Body of pancreas (tissue), 4 donors: ENCODE measurements around the gene CKLF. TPM values are rescaled to one million over a fixed set of nuclear protein-coding genes. Genes with fewer than 3 reads are reported as not detected.

Experiments
- ATAC-seq: fragments of 150-250 bp; one replicate; pipeline ENCODE4 v1.9.1; 2016
- DNase-seq, 4 donors: peaks; one replicate each; pipeline ENCODE4 v3.0.0-alpha.2; 2019
- H3K27ac ChIP-seq, 4 donors: fragments of 200-600 bp; sonication (generic); 1 replicate in 3 of 4; 2 replicates in 1 of 4; pipeline versions ENCODE4 v1.5.1 to v1.6.1; 2016 to 2019; ENCODE audit warnings: mild to moderate bottlenecking in 1 of 4, mixed read lengths in 1 of 4, moderate library complexity in 1 of 4
- H3K27me3 ChIP-seq, 2 donors: fragments of 200-600 bp; sonication (generic); one replicate each; pipeline ENCODE4 v1.6.0; 2016; ENCODE audit warnings: mild to moderate bottlenecking in 1 of 2
- H3K36me3 ChIP-seq, 2 donors: fragments of 200-600 bp; sonication (generic); replicated peaks in 1 of 2; 2 replicates each; pipeline ENCODE4 v1.5.1; 2016; ENCODE audit warnings: low read depth in 2 of 2; ENCODE audit not compliant: insufficient read depth in 1 of 2
- H3K4me1 ChIP-seq: fragments of 200-600 bp; sonication (generic); one replicate; pipeline ENCODE4 v1.6.0; 2016
- H3K4me3 ChIP-seq, 2 donors: fragments of 200-600 bp; sonication (generic); 1 replicate in 1 of 2; 2 replicates in 1 of 2; pipeline ENCODE4 v1.5.1; 2016 to 2019
- H3K9me3 ChIP-seq, 3 donors: fragments of 200-600 bp; sonication (generic); 1 replicate in 2 of 3; 2 replicates in 1 of 3; pipeline ENCODE4 v1.5.1; 2016
- POLR2A ChIP-seq, 3 donors: fragments of 450-650 bp; IDR thresholded peaks; one replicate each; pipeline ENCODE4 v1.6.1; 2016; ENCODE audit warnings: antibody characterized with exemption in 3 of 3, mild to moderate bottlenecking in 2 of 3
- whole genome bisulfite sequencing, 2 donors: methylation state at CpG; one replicate each; pipeline ENCODE4 v1.1.5; 2017; 5-methylcytosine and 5-hydroxymethylcytosine counted together
- intact Hi-C: fragments of 100-400 bp; cut with DNase I; formaldehyde crosslinking; loops from one replicate; pipeline ENCODE4 v1.15.1; 2023
- total RNA-seq, 2 donors: library from RNA; depleted of rRNA; stranded (reverse); fragments of >200 nt; gene quantifications; one replicate each; pipeline ENCODE4 v1.1.0, GENCODE V29; 2016
- TF ChIP-seq, protein P1 (sequence below), 7 experiments: fragments of 450-650 bp in 4 of 7; fragments of 200-600 bp in 3 of 7; sonication (generic) in 3 of 7; IDR thresholded peaks; one replicate each; pipeline ENCODE4 v1.5.1; 2016 to 2019; ENCODE audit warnings: antibody characterized with exemption in 7 of 7

CKLF gene
- total RNA-seq, 2 donors from 2014 or later = 33.5 TPM; not detected in 1

DNA sequence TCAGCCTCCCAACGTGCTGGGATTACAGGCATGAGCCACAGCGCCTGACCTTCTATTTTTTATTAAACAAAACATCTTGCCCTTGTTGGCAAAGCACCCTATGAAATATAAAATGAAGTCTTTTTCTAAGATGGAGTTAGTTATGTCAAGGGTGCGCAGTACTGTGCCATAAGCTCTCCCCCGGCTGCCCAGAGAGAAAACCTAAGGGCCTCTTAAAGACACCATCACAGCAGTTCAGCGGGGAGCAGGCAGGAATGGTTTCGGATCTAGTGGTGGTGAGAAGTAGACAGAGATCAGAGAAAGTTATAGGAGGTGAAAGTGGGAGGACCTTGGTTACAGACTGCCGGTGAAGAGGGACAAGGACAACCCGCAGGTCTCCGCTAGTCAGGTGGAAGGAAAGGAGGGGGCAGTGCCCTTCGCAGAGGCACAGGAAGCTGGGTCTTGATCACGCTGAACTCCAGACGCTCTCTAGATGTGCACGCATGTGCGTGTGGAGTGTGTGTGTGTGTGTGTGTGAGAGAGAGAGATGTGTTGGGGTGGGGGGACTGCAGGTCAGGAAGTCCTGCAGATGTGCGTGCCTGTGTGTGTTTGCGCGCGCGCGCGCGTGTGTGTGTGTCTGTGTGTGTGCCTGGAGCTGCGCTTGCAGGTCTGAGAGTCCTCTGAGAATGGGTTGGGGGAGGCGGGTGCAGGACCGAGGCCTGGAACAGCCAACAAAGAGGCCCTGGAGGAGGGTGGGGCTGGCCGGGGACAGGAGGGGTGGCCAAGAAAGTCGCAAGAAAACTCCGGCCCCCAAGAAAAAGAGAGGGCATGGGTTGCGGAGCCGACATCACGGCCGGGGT, 51.4 kb downstream of the CKLF start:
- H3K27ac ChIP-seq = peak overlapping the region in 1 of 4 donors; percentile 58
- no peak overlapping the region for H3K4me3 ChIP-seq
- peaks cover 20% of the 10 kb centered on the region for H3K4me1 ChIP-seq
- H3K36me3 ChIP-seq = no peaks in the 10 kb centered on the region
- ATAC-seq (no peak), DNase-seq (peak in 2 of 4 donors; percentile 36 to 49)
- WGBS, 2 donors = 34 to 59% methylated on average over 19 to 32 of the region's 32 CpGs
- no peaks in the 10 kb centered on the region for H3K9me3 ChIP-seq
- intact Hi-C loops = loop anchor here (10.0 kb wide), 2 partner anchors 199 to 261 kb away; no protein-coding TSS in a partner anchor
- no peak for TF ChIP-seq POLR2A (IDR thresholded peaks at IDR 0.05)
- TF ChIP-seq, protein P1, sequence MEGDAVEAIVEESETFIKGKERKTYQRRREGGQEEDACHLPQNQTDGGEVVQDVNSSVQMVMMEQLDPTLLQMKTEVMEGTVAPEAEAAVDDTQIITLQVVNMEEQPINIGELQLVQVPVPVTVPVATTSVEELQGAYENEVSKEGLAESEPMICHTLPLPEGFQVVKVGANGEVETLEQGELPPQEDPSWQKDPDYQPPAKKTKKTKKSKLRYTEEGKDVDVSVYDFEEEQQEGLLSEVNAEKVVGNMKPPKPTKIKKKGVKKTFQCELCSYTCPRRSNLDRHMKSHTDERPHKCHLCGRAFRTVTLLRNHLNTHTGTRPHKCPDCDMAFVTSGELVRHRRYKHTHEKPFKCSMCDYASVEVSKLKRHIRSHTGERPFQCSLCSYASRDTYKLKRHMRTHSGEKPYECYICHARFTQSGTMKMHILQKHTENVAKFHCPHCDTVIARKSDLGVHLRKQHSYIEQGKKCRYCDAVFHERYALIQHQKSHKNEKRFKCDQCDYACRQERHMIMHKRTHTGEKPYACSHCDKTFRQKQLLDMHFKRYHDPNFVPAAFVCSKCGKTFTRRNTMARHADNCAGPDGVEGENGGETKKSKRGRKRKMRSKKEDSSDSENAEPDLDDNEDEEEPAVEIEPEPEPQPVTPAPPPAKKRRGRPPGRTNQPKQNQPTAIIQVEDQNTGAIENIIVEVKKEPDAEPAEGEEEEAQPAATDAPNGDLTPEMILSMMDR (IDR thresholded peaks at IDR 0.05) = no peak
- H3K27me3 ChIP-seq = peaks cover 0 to 4% of the 10 kb centered on the region in 2 donors

DNA sequence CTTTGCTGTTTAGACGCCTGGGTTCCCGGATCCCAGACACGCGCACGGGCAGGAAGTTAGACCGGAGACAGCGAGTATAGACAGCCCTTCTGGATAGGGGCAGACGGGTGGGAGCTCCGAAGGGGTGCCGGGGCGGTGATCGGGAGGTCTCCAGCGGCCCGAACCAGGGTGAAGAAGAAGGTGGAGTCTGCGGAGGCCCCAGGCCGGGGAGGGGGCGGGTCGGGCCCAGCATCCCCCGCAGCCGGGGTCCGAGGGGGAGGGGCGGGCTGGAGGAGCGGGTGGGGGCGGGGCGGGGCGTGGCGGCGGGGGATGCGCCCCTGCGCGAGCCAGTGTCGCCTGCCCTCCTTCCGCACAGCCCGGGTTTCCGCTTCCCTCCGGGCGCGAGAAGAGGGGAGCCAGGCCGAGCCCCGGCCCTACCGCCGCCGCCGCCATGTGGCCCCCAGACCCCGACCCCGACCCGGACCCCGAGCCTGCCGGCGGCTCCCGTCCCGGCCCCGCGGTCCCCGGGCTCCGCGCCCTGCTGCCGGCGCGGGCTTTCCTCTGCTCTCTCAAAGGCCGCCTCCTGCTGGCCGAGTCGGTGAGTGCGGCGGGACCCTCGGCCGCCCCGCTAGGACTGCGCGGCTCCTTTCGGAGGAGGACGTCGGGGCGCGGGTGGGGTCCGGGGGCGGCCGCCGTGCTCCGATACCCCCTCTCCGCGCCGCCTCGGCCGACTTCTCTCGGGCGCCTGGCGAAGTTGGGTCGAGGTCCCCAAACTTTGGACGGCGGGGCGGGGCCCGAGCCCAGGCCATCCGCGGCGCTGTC, 52.2 kb downstream of the CKLF start, which contains the start of gene CMTM3:
Gene CMTM3 (plus strand): TSS at position 329 of the 801 bp plus-strand sequence. CDS start 102 bp downstream, at position 431.
- DNase-seq = peak; percentile 42 to 60 (median 52)
- peak; percentile 64 for ATAC-seq
- peaks cover 0 to 4% of the 10 kb centered on the region in 2 donors for H3K27me3 ChIP-seq
- peaks cover 23% of the 10 kb centered on the region for H3K4me1 ChIP-seq
- H3K27ac ChIP-seq = peak within 1 kb of the TSS in 3 of 4 donors; percentile 21 to 58 (median 38)
- no peaks in the 10 kb centered on the region for H3K9me3 ChIP-seq
- peak within 1 kb of the TSS in 1 of 2 donors; percentile 31 for H3K4me3 ChIP-seq
- no peak for TF ChIP-seq POLR2A (IDR thresholded peaks at IDR 0.05)
- TF ChIP-seq, protein P1 (IDR thresholded peaks at IDR 0.05) = peak; percentile 40 to 69 (median 56)
- WGBS, 2 donors = 1 to 19% methylated on average over 9 to 64 of the region's 96 CpGs
- intact Hi-C loops = loop anchor here (10.0 kb wide), 2 partner anchors 200 to 260 kb away; no protein-coding TSS in a partner anchor
- no peaks in the 10 kb centered on the region for H3K36me3 ChIP-seq

DNA sequence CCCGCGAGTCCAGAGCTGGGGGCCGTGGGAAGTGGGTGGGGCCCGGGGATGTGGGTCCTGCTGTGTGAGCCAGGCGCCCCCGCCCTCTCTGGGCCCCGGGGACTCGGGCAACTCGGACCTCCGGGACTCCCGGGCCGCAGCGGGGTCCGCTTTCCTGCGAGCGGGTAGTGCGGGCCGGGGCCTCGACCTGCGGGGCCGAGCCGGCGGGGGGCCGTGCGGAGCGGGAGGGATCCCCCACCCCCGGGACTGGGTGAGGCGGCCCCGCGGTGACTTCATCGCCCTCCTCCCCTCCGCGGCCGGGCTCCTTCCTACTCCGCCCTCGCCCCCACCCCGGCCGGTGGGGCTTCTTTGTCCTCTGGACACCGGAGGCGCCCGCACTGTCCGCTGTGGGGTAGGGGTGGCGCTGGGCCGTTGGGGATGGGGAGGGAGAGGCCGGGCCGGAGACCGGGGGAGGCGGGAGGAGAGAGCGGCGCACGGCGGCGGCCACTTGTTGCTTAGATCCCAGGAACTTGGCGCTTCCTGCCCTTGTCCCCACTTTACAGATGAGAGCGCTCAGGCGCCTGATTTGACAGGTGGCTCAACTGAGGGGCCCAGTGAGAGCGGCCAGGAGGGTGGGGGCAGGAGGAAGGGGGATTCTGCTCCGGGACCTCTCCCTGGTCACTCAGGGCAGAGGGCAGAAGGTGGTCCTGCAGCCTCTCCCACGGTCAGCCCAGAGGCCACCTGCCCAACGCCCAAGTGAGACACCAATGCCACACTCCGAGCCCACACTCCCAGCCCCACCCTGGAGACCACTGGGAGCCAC, 53.0 kb downstream of the CKLF start:
- Histone ChIP-seq H3K4me3 (peak overlapping the region in 1 of 2 donors; percentile 31), H3K9me3 (no peaks in the 10 kb centered on the region), H3K27me3 (peaks cover 0 to 4% of the 10 kb centered on the region in 2 donors), H3K4me1 (peaks cover 23% of the 10 kb centered on the region), H3K36me3 (no peaks in the 10 kb centered on the region), H3K27ac (peak overlapping the region in 3 of 4 donors; percentile 21 to 58 (median 38))
- DNase-seq = peak in 3 of 4 donors; percentile 29 to 38 (median 31)
- peak; percentile 5 for ATAC-seq
- WGBS, 2 donors = 26 to 80% methylated on average over 10 to 57 of the region's 61 CpGs
- peak in 1 of 3 donors; percentile 5 for TF ChIP-seq POLR2A (IDR thresholded peaks at IDR 0.05)
- TF ChIP-seq, protein P1 (IDR thresholded peaks at IDR 0.05) = peak in 1 of 7 experiments; percentile 4
- intact Hi-C loops = loop anchor here (10.0 kb wide), 2 partner anchors 201 to 259 kb away; no protein-coding TSS in a partner anchor
